NCI-H2227 (cell line): Measurements from ENCODE around the gene GRID1.

Source experiments
- DNase-seq: peaks from one replicate; lab custom pipeline; 2025; ENCODE audit not compliant: unreplicated experiment; lab: John Stamatoyannopoulos, UW

The GRID1 gene

DNA sequence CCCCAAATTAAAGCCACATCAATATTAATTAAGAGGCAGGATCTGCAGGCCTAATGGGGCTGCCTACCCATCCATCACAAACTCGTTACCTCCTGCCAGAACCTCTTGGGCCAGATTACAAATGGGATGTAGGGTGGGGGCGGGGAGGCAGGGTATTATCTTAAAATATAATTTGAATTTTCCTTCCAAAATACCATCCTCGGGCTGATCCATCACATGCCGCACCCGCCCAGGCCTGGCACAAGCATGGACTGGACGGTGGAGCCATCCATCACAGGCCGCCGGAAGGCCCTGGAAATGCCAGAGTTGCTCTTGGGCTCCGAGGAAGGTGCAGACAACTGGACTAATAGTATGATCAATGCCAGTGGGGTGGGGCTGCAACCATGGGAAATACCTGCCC lies 212.8 kb downstream of the GRID1 start:
- DNase-seq = no peak

DNA sequence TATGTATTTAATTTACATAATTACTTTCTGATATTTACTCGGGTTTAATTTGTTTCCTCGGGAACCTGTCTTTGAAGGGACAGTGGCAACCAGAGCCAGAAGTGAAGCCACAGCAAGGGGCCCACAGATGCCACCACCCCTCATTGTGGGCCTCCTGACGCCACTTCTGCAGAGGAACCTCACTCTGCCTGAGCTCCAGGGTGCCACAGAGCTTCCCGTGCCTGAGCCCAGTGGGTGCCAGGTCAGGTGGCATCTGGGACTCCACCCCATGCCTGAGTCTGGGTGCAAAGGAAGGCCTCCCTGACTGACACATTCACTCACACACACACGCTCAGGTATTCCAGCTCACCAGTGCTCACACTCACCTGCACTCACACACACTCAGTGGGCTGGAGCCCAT lies 213.7 kb downstream of the GRID1 start:
- no peak for DNase-seq

DNA sequence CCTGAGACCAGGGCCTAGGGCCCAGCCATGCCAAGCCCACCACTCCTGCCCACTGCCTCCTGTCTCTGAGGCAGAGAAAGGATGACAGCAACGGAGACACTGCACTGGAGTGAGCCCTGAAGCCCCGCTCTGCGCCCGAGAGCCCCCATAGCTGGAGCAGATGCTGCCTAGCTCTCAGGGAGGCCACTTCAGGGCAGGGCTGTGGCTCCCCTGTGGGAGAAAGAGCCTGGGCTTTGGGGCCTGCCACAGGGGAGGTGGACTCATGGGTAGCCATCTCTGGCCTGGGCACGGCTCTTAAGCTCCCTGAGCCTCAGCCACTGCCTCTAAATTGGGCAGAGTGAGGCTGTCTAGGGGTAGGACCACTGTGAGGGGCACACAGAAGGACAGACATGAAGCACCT lies 214.2 kb downstream of the GRID1 start:
- no peak for DNase-seq

DNA sequence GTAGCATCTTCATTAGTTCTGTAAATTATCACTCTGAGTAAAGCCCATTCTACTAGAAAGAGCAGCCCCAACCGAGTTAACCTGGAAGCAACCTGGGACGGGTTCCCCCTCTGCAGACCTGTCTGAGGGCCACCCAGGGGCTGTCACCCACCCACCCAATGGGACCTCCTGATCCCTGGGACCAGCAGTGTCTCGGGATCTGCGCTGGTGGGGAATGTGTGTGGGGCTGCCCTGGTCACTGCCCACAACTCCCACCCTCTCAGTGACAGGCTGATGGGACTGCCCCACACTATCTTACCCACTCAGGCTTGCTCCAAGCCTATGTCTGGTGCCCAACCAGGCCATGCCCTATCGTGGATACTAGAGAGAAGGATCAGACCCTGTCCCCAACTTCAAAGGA lies 215.0 kb downstream of the GRID1 start:
- DNase-seq = no peak

DNA sequence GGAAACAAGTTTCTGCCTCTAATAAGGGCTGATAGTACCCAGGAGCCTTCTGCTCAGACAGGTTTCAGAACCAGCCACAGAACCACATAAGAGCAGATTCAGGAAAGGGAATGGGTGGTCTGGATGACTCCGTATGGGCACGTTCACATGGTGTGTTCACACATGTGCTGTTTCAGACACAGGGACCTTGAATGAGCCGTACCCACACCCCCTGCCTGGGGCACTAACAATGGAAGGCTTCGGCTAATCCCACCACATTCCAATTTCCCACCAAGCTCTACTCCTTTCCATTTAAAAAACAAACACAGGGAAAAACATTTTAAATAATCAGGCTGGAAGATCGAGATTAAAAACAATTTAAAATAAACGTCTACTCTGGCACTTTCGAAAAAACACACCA lies 217.3 kb downstream of the GRID1 start:
- DNase-seq = no peak

DNA sequence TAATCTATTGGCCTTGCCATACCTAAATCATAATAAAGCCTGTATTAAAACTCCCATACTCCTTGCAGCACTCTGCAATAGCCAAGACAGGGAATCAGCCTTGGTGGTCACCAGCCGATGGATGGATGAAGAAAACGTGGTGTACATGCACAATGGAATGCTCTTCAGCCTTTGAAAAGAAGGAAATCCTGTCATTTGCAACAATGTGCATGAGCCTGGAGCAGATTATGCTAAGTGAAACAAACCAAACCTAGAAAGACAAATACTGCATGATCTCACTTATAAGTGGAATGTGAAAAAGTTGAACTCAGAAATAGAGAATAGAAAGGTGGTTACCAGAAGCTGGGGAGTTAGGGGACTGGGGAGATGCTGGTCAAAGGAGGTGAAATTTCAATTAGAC lies 218.5 kb downstream of the GRID1 start:
- no peak for DNase-seq

DNA sequence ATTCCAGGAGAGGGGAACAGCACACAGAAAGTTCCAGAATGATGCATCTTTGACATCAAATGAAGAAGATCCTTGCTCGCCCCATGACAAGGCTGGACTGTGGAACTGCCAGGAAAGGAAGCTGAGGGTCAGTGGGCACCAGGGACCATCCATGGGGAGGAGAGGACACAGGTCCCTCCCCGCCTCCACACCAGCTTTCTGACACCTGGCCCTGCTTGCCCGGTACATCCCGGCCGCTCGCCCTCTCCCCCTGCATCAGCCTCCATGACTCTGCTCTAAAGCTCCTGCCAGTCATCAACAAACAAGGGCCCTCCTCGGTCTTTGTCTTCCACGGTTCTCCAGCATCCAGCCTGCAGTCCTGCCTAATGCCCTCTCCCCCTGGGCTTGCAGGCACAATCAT lies 222.3 kb downstream of the GRID1 start:
- no peak for DNase-seq

DNA sequence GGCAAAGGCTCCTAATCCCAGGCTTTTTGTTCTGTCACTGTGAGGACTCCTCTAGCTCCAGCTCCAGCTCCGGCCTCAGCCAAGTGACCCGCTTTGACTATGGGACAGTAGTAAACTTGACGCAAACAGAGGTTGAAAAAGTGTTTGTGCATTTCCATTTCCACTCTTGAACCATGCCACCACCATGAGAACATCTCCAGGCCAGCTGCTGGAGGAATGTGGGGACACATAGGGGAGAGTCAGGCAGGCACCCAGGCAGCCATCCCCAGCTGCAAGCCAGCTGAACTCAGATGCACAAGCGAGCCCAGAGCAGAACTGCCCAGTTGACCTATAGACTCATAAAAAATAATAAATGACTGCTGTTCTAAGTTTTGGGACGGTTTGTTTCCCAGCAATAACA lies 224.7 kb downstream of the GRID1 start:
- no peak for DNase-seq

DNA sequence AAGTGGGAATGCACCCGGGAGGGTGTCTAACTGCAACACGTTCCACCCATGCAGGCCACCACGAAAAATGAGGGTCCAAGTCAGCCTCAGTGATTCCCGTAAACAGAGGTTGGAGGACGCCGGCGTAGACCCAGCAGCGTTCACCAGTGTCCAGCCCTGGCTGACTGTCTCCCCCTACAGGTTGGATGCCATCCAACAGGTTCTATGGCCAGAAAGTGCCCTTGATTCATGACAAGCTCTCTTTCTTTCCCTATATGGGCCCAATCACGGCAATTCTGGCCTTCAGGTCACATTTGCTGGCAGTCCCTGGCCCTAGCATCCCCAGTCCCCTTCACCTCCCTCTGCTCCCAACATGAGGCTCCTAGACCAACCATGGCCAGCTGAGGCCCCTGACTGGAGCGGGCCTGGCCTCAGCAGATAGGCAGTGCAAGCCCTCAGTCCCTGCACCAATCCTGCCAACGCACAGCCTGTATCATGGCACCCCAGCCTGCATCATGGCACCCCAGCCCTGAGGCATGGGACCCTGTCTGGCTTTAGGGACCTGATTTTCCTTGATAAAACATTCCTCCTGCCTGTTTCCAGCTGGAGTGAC lies 227.4 kb downstream of the GRID1 start:
- no peak for DNase-seq

DNA sequence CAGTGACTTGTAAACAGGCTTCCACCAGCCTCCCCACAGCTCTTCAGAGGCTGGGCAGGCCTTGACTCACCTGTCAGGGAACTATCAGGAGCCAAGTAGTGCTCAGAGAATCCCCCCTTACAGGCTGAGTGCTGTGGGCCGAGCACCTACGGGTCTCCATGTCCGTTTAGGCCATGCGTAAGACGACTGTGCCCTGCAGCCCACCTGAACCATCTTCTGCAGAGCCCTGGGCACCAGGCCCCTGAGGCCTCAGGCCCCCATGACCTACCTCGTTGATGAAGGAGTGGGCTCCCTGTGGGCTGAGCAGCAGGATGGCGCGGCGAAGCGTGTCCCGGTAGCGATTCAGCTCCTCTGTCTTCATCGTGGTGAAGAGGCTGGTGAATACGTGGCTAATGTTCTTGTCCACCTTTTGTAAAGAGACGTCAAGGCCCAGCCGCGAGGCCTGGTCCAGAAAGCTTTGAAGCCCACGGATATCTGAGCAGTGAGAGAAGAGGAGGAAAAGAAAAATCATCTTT lies 228.0 kb downstream of the GRID1 start:
- no peak for DNase-seq

DNA sequence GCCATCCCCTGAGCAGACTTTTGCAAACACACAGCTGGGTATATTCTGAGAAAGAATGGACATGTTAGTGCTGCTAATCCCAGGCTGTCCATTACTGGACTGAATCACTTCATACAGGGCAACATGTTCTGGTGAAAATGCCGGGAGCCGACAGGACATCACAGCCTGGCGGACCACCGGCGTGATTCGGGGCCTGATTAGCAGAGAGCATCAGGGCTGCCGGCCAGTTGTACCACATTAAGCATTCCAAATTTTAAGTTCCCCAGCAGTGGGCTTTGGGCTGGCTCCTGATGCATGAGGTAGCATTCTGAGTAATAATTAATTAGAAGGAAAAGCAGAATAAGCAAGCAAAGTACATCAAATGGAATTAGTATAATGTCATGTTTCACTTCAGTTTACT lies 229.0 kb downstream of the GRID1 start:
- DNase-seq = no peak

DNA sequence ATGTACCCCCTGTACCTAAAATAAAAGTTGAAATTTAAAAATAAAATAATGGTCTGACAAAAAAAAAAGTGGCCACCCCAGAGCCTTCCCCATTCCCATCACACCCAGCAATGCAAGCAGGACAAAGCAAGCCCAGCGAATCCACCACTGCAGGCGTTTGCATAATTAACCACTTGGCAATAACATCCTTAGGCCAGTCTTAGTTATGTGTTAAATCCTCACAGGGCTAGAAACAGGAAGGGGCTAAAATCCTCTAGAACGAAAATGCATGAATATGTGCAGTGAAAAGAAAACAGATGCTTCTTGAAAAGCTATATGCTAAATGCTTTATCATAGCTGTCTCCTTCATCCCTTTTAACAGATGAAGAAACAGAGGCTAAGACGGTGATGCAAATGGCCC lies 229.7 kb downstream of the GRID1 start:
- DNase-seq = no peak

DNA sequence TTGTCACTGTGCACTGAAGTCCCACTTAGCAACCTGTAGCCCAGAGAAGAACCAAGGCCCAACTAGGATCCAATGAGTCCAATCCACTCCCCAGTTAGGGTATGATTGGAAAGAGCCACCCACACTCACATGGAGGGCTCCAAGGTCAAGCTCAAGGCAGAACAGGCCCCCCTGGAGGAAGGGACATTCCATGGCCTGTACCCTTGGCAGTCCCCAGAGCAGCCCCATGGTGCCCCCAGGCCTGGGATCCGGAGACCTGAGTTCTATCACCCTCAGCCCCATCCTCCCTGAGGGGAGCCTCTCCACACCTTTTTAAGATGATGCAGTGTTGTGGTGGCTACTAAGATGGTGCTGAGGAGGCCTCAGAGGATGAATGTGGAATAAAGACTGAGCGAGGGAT lies 231.4 kb downstream of the GRID1 start:
- DNase-seq = no peak

DNA sequence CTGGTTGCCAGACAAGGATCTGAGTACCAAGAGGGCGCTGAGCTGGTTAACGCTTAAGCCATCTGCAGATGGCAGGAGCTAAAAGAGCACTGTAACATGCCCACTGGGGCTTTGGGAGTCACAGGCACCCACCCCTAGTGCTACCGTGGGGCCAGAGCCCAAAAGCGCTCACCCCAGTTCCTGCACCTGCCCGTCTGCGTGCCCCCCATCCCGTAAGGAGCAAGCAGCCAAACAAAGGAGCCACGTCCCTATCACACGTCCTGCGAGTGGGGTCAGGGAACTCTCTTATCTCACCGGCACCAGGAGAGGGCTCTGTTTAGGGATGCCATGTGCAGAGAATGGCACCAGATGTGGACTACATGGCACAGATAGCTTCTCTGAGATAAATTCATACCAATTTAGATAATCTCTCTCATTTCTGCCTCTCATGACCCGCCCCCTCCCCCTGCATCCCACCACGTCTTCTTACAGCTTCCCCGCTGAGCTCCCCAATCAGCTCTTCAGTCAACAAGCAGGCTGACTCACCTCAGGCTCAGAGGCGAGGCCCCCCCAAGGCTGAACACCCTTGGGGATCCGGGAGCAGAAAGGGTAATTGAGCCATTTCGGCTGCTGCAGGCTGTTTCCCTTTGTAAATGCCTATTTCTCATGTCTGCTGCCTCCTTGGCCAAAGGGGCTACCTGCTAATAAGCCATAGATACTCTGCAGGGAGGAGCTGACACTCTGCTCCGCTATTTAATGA lies 235.7 kb downstream of the GRID1 start:
- no peak for DNase-seq

DNA sequence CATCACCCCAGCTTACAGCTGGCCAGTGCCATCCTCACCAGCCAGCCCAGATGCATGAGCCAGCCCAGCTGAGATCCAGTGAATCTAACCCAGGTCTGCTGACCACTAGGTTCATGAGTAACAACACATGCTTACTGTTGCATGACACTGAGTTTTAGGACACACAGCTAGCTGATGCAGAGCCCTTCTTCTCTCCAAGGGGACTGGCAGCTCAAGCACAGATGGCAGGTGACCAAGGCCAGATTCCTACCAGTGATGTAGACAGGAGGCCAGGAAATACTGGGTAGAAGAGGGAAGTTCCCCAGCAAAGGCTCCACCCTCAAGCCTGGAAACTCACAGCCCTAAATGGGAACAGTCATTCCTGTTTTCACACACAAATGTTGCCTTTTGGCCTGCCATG lies 236.6 kb downstream of the GRID1 start:
- no peak for DNase-seq

DNA sequence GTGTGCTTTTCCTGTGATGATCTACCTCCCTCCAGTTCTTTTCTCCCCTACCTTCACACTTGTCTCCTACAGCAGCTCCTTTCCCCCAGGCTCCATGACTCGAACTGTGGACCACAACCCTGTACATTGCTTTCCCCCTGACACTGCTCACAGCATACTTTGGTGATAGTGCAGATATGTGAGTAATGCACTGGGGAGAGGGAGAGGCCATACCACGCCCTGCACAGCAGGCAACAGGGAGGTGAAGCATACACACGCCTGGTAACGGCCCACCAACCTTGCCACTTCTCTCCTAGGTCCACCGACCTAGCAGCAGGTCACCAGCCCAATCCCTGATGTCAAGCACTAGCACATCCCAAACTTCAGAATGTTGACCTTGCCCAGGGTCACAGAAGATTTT lies 238.2 kb downstream of the GRID1 start:
- no peak for DNase-seq

DNA sequence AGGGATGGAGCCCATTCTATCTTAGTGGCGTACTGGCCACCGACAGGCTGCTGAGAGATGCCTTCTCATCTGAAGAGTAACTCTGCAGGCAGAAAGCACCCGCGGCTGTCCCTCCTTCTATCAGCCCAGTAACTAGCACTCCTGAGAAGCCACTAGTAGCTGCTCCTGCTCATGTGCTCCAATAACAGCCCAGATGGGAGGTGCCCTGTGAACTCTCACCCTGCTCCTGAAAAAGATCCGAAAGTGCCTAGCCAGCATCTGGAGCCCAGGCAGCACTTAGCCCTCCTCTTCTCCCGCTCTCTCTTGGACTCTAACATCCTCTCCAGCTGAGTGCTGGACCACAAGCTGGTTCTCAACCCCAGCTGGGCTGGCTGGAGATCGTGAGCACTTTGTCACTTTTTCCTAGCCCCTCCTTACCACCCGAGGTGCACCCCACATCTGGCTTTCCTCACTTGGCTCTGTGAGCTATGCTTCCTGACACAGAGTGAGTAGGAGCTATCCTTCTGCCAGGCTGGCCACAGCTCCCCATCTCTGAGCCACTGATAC lies 239.2 kb downstream of the GRID1 start:
- no peak for DNase-seq

DNA sequence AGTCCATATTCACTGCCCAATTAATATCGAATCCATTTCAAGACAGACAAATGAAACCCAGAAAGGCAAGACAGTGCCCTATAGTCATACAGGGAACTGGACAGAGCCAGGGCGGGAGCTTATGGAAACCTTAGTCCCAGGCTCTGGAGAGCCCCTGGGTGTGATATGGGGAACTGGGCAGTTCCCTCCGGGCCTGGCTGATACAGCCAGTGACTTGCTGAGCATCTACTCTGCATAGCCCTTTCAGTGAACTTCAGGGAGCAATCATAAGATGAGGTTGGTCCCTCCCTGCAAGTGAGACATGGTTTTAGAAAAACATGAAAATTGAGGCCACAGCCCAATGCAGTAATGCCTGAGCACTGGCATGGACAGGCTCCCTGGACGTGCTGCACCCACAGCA lies 241.9 kb downstream of the GRID1 start:
- no peak for DNase-seq

DNA sequence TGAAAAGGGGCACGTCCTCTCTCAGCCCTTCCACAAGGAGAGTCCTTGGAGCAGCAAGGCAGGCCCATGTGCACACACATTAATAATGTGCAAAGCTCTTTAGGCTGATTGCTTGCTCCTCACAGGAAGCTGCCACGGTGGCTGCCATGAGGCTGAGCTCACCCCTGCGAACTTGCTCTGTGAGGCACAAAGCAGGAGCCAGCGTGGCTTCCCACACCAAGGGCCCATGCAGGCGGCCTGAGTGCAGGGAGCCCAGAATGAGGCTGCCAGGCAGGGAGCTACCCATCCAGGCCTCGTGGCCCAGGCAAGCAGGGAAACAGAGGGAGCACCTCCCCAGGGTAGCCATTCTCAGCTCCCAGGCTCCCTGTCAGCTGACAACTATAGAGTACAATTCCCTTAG lies 242.9 kb downstream of the GRID1 start:
- no peak for DNase-seq

DNA sequence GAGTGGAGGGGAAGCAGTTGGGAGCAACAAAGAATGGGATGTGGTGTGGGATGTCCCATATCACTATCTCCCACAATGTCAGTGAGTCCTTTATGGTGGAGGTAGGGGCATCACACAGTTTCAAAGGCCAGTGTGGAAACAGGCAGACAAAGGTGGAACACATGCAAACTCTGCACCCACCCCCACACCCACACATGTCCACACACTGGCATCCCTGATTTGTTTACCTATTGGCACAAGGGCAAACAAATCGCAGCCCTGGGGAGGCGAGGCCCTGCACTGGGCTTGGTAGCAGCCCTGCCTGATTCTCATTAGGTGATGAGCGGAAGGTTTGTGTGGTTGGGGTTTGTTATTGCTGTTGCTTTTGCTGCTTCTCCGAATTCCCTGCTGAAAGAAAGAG lies 243.3 kb downstream of the GRID1 start:
- DNase-seq = no peak

DNA sequence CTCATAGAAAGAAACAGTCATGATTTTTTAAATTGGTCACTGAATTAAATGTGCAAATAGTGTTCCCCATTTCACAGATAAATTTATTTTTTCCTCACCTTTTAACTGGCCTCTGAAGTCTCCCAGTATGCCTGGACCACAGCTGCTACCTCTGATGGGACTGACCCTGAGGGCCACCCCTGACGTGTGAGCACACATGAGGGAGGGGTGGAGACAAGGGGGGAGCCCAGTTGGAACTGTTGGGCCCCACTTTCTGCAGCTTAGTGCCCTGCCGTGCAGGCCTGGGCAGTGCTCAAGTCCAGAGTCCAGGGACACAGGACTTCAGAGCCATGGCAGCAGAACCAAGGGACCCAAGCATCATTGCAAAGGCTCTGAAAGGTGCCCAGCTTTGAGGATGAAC lies 243.9 kb downstream of the GRID1 start:
- DNase-seq = no peak

DNA sequence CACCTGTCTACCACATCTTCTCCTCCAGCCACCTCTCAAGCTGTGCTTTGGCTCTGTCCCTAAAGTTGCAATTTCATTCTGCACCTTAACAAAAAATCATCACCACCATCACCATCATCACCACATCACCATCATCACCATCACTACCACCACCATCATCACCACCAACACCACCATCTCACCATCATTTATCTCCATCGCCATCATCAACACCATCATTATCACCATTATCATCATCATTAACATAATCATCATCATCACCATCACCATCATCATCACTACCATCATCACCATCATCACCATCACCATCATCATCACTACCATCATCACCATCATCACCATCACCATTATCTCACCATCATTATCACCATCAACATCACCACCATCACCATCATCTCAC lies 245.4 kb downstream of the GRID1 start:
- no peak for DNase-seq

DNA sequence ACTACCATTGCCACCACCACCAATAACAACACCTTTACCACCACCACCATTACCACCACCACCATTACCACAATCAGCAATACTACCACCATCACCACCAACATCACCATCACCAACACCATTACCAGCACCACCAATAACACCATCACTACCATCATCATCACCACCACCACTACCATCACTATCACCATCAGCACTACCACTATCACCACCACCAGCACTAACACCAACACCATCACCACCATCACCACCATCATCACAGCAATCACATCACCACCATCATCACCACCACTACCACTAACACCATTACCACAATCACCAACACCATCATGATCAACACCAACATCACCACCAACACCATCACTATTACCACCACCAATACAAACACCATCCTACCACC lies 249.5 kb downstream of the GRID1 start:
- DNase-seq = no peak
